Upper lobe of left lung (tissue), 4 donors: Measurements from ENCODE around the gene CNOT8.

ENCODE experiments used
- CTCF ChIP-seq, 6 experiments: fragments of 450-650 bp in 4 of 6; fragments of 200-600 bp in 2 of 6; sonication (generic) in 2 of 6; IDR thresholded peaks; one replicate each; pipeline ENCODE4 v1.5.1; 2016 to 2019; ENCODE audit warnings: antibody characterized with exemption in 6 of 6
- EP300 ChIP-seq, 4 donors: sonication (generic); formaldehyde crosslinking; IDR thresholded peaks; one replicate each; pipeline ENCODE4 v1.5.1; 2017; ENCODE audit warnings: antibody characterized with exemption in 4 of 4, control low read depth in 2 of 4
- POLR2A ChIP-seq, 4 donors: fragments of 450-650 bp; IDR thresholded peaks; one replicate each; pipeline ENCODE4 v1.5.1; 2016 to 2017; ENCODE audit warnings: antibody characterized with exemption in 4 of 4, mild to moderate bottlenecking in 2 of 4
- POLR2AphosphoS5 ChIP-seq, 2 donors: sonication (generic); formaldehyde crosslinking; IDR thresholded peaks; one replicate each; pipeline ENCODE4 v1.5.1; 2017; ENCODE audit warnings: antibody characterized with exemption in 2 of 2

DNA sequence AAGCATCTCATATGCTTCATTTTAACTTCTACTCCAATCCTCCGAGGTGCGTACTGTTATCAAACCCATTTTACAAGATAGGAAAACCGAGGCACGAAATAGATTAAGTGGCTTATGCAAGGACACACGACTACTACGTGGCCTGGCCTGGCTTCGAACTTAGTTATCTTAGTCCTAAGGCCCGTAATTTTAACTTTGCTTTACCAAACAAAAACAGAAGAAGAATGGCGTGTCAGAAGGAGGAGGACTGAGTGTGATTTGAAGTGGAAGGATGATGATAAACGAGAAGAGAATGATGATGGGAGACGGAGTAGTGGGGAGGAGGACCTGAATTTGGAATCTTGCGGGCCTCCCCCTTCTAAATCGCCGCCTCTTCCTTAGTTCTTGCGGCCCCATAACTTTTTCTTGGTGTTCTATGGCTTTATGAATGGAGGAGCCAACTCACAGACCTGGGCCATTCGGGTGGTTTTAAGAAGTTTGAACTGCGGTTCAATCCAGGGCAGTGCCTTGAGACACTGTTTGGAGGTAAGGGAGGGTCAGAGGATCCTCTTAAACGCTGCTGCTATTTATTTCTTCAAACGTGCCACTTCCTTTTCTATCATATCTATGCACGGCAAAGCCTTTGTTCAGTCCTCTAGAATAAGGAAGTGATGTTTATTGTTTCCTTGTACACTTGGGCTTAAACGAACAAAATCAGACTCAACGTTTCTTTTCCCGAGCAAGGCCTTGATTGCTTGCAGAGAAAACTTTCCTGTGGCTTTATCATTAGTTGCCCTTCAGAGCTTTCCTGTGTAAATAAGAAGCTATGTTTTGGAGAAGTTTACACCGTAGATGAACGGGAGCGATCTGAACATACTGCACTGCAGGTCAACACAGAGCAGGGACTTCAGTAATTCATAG is 795 bp downstream of the CNOT8 start:
- TF ChIP-seq POLR2AphosphoS5 (IDR thresholded peaks at IDR 0.05), result peak in 1 of 2 donors; percentile 2
- TF ChIP-seq CTCF (IDR thresholded peaks at IDR 0.05), result no peak
- TF ChIP-seq EP300 (IDR thresholded peaks at IDR 0.05), result no peak
- TF ChIP-seq POLR2A (IDR thresholded peaks at IDR 0.05), result peak in 1 of 4 donors; percentile 32
